Measurements from ENCODE around the gene SHCBP1.
A peak's percentile ranks its signal among the peaks of the same experiment; 100 is the strongest.
"Not testable (repeated sequence)": the region's sequence is repeated elsewhere in the genome, so short reads cannot be mapped to it uniquely, and the experiment has no call there.

SHCBP1 gene

GRCh38 chr16:46621006-46621933 lies at the start of gene SHCBP1:
Gene SHCBP1 (minus strand): TSS chr16:46621379. CDS start chr16:46621359, 20 bp downstream.
- DNase-seq, result peak; percentile 71

GRCh38 chr16:46662123-46662522 lies 40.9 kb upstream of the SHCBP1 start:
- no peak for DNase-seq

- peak; percentile 74 for DNase-seq
Observed at GRCh38 chr16:46658925-46659324, 37.7 kb upstream of the SHCBP1 start.

- no peak for DNase-seq
Observed at GRCh38 chr16:46651305-46651704, 30.1 kb upstream of the SHCBP1 start.

GRCh38 chr16:46650254-46650623 lies 29.1 kb upstream of the SHCBP1 start:
- no peak for DNase-seq

- DNase-seq, result no peak
Observed at GRCh38 chr16:46649588-46650253, 28.5 kb upstream of the SHCBP1 start.

GRCh38 chr16:46648656-46649055 lies 27.5 kb upstream of the SHCBP1 start:
- DNase-seq, result no peak

- no peak for DNase-seq
Observed at GRCh38 chr16:46638947-46639925, 18.1 kb upstream of the SHCBP1 start.

GRCh38 chr16:46632778-46633733 lies 11.9 kb upstream of the SHCBP1 start:
- no peak for DNase-seq

- DNase-seq, result no peak
Observed at GRCh38 chr16:46629331-46630219, 8.4 kb upstream of the SHCBP1 start.

GRCh38 chr16:46627746-46628145 lies 6.6 kb upstream of the SHCBP1 start:
- DNase-seq, result no peak

- not testable (repeated sequence) for DNase-seq
Observed at GRCh38 chr16:46626681-46627080, 5.5 kb upstream of the SHCBP1 start.

GRCh38 chr16:46624862-46625261 lies 3.7 kb upstream of the SHCBP1 start:
- DNase-seq, result not testable (repeated sequence)

- DNase-seq, result not testable (repeated sequence)
Observed at GRCh38 chr16:46623707-46624106, 2.5 kb upstream of the SHCBP1 start.

- DNase-seq, result peak; percentile 45
Observed at GRCh38 chr16:46623246-46623645, 2.1 kb upstream of the SHCBP1 start.

GRCh38 chr16:46621934-46622676 lies 926 bp upstream of the SHCBP1 start:
- no peak for DNase-seq

- no peak for DNase-seq
Observed at GRCh38 chr16:46620266-46621005, 743 bp downstream of the SHCBP1 start.

GRCh38 chr16:46618516-46618915 lies 2.7 kb downstream of the SHCBP1 start:
- DNase-seq, result no peak

- DNase-seq, result no peak
Observed at GRCh38 chr16:46614006-46614405, 7.2 kb downstream of the SHCBP1 start.
